ENCODE results near the gene SLC16A2.

The SLC16A2 gene

DNA sequence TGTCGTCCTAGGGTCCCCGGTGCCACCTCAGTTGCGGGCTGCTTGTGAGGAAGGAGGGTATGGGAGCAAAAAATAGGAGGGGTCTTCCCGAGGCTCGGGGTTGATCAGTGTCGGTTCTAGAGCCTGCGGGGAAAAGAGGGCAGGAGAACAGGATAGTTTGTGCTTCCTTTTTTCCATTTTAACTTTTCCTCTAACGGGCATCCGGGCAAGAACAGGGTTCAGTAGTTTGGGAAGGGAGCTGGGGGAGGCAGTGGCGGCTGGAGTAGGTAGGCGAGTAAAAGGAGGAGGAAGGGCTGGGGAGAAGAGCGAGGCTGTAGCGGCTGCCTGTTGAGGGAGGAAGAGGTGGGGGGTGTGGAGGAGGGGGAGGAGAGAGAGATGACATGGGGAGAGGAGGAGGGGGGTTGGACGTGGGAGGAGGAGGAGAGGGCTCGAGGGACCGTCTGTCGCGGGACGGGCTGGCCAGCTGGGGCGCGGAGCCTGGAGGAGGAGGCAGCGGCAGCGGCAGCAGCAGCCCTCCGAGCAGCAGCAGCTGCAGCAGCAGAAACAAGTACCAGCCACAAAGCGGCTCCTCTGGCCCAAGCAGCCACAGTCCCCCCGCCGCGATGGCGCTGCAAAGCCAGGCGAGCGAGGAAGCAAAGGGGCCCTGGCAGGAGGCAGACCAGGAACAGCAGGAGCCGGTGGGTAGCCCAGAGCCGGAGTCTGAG, at the start of gene SLC16A2:
Gene SLC16A2 (plus strand): TSS at position 458 of the 704 bp plus-strand sequence. CDS start 145 bp downstream, at position 603.
- H3K4me1 ChIP-seq (ENCODE audit: control insufficient read depth, low read length): no peaks in the 10 kb centered on the region
- H3K4me3 ChIP-seq (ENCODE audit: low read length): no peak within 1 kb of the TSS
- H3K27ac ChIP-seq (ENCODE audit: low read depth, low read length): no peak within 1 kb of the TSS
- no peaks in the 10 kb centered on the region for H3K36me3 ChIP-seq (ENCODE audit: control insufficient read depth, low read length)
- TF ChIP-seq CTCF (IDR thresholded peaks at IDR 0.05; ENCODE audit: low read depth, low read length, poor library complexity, severe bottlenecking) (no peak), EZH2phosphoT487 (IDR thresholded peaks at IDR 0.05; ENCODE audit: borderline replicate concordance, low read length) (no peak)
- no peaks in the 10 kb centered on the region for H3K27me3 ChIP-seq (ENCODE audit: control insufficient read depth, low read length)
- H3K9me2 ChIP-seq (replicated peaks; ENCODE audit: control insufficient read depth, low read length): no peaks in the 10 kb centered on the region
- H3F3A ChIP-seq (ENCODE audit: control insufficient read depth, insufficient read depth): no peaks in the 10 kb centered on the region
- no peaks in the 10 kb centered on the region for H3K9me3 ChIP-seq (ENCODE audit: control insufficient read depth, insufficient read depth, low read length)
- H4K20me1 ChIP-seq (ENCODE audit: control insufficient read depth, insufficient read depth, low read depth, low read length): no peaks in the 10 kb centered on the region
- H3K79me2 ChIP-seq (ENCODE audit: control insufficient read depth, low read length): no peaks in the 10 kb centered on the region
- no peak within 1 kb of the TSS for H3K4me2 ChIP-seq (ENCODE audit: low read length)

- Histone ChIP-seq H3F3A (ENCODE audit: control insufficient read depth, insufficient read depth) (no peaks in the 10 kb centered on the region), H3K4me3 (ENCODE audit: low read length) (no peak overlapping the region), H3K4me2 (ENCODE audit: low read length) (no peak overlapping the region), H3K79me2 (ENCODE audit: control insufficient read depth, low read length) (no peaks in the 10 kb centered on the region), H3K9me2 (replicated peaks; ENCODE audit: control insufficient read depth, low read length) (no peaks in the 10 kb centered on the region), H3K27ac (ENCODE audit: low read depth, low read length) (no peak overlapping the region), H3K4me1 (ENCODE audit: control insufficient read depth, low read length) (no peaks in the 10 kb centered on the region), H3K27me3 (ENCODE audit: control insufficient read depth, low read length) (no peaks in the 10 kb centered on the region), H4K20me1 (ENCODE audit: control insufficient read depth, insufficient read depth, low read depth, low read length) (no peaks in the 10 kb centered on the region), H3K9me3 (ENCODE audit: control insufficient read depth, insufficient read depth, low read length) (no peaks in the 10 kb centered on the region), H3K36me3 (ENCODE audit: control insufficient read depth, low read length) (no peaks in the 10 kb centered on the region)
- TF ChIP-seq CTCF (IDR thresholded peaks at IDR 0.05; ENCODE audit: low read depth, low read length, poor library complexity, severe bottlenecking): no peak
These were observed 49.0 kb upstream of the SLC16A2 start for GRCh38 chrX:74372272-74372671.

DNA sequence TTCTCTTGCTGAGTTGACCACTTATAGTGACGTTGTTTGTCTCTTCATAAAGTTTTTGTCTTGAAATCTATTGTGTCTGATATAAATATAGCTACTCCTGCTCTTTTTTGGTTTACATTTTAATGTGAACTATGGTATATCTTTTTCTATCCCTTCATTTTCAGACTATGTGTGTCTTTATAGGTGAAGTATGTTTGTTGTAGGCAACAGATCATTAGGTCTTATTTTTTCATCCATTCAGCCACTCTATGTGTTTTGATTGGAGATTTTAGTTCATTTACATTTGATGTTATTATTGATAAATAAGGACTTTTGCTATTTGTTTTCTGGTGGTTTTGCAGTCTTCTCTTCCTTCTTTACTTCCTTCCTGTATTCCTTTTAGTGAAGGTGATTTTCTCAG, 44.0 kb upstream of the SLC16A2 start:
- TF ChIP-seq CTCF (IDR thresholded peaks at IDR 0.05; ENCODE audit: low read depth, low read length, poor library complexity, severe bottlenecking) (no peak), EZH2phosphoT487 (IDR thresholded peaks at IDR 0.05; ENCODE audit: borderline replicate concordance, low read length) (no peak)
- no peaks in the 10 kb centered on the region for H4K20me1 ChIP-seq (ENCODE audit: control insufficient read depth, insufficient read depth, low read depth, low read length)
- H3K4me1 ChIP-seq (ENCODE audit: control insufficient read depth, low read length): no peaks in the 10 kb centered on the region
- H3K27me3 ChIP-seq (ENCODE audit: control insufficient read depth, low read length): no peaks in the 10 kb centered on the region
- H3K9me2 ChIP-seq (replicated peaks; ENCODE audit: control insufficient read depth, low read length): no peaks in the 10 kb centered on the region
- H3K9me3 ChIP-seq (ENCODE audit: control insufficient read depth, insufficient read depth, low read length): no peaks in the 10 kb centered on the region
- H3K4me3 ChIP-seq (ENCODE audit: low read length): no peak overlapping the region
- no peaks in the 10 kb centered on the region for H3K79me2 ChIP-seq (ENCODE audit: control insufficient read depth, low read length)
- no peaks in the 10 kb centered on the region for H3K36me3 ChIP-seq (ENCODE audit: control insufficient read depth, low read length)
- H3K4me2 ChIP-seq (ENCODE audit: low read length): no peak overlapping the region
- no peaks in the 10 kb centered on the region for H3F3A ChIP-seq (ENCODE audit: control insufficient read depth, insufficient read depth)
- no peak overlapping the region for H3K27ac ChIP-seq (ENCODE audit: low read depth, low read length)
